ENCODE results near the gene ZNF394. TPM values are rescaled to one million over a fixed set of nuclear protein-coding genes. Genes with fewer than 3 reads are reported as not detected.

ZNF394 gene
- total RNA-seq, 1 experiment from 2014 or later: 20.0 TPM

DNA sequence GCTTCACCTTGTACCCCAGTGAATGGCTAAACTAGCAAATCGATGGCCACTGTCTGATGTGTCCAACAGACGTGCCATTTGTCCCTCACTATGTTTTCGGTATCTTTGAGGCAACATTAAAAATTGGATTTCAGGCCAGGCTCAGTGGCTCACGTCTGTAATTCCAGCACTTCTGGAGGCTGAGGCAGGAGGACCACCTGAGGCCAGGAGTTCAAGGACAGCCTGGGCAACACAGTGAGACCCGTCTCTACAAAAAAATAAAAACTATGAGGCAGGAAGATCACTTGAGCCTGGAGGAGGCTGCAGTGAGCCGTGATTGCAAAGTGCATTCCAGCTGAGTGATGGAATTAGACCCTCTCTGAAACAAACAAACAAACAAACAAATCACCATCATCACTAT, 43.8 kb upstream of the ZNF394 start:
- in situ Hi-C loops (cut with HindIII; ENCODE audit: low pct_unique_long_range_greater_than_20kb, low sequenced_read_pairs) (no loop called here), intact Hi-C loops (cut with micrococcal nuclease; ENCODE audit: unreplicated experiment) (no loop called here)
- no peak for TF ChIP-seq TCF7L2 (IDR thresholded peaks at IDR 0.05; ENCODE audit: low read depth, low read length)
- TF ChIP-seq, protein P1, sequence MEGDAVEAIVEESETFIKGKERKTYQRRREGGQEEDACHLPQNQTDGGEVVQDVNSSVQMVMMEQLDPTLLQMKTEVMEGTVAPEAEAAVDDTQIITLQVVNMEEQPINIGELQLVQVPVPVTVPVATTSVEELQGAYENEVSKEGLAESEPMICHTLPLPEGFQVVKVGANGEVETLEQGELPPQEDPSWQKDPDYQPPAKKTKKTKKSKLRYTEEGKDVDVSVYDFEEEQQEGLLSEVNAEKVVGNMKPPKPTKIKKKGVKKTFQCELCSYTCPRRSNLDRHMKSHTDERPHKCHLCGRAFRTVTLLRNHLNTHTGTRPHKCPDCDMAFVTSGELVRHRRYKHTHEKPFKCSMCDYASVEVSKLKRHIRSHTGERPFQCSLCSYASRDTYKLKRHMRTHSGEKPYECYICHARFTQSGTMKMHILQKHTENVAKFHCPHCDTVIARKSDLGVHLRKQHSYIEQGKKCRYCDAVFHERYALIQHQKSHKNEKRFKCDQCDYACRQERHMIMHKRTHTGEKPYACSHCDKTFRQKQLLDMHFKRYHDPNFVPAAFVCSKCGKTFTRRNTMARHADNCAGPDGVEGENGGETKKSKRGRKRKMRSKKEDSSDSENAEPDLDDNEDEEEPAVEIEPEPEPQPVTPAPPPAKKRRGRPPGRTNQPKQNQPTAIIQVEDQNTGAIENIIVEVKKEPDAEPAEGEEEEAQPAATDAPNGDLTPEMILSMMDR (IDR thresholded peaks at IDR 0.05): no peak
- TF ChIP-seq, protein P2, sequence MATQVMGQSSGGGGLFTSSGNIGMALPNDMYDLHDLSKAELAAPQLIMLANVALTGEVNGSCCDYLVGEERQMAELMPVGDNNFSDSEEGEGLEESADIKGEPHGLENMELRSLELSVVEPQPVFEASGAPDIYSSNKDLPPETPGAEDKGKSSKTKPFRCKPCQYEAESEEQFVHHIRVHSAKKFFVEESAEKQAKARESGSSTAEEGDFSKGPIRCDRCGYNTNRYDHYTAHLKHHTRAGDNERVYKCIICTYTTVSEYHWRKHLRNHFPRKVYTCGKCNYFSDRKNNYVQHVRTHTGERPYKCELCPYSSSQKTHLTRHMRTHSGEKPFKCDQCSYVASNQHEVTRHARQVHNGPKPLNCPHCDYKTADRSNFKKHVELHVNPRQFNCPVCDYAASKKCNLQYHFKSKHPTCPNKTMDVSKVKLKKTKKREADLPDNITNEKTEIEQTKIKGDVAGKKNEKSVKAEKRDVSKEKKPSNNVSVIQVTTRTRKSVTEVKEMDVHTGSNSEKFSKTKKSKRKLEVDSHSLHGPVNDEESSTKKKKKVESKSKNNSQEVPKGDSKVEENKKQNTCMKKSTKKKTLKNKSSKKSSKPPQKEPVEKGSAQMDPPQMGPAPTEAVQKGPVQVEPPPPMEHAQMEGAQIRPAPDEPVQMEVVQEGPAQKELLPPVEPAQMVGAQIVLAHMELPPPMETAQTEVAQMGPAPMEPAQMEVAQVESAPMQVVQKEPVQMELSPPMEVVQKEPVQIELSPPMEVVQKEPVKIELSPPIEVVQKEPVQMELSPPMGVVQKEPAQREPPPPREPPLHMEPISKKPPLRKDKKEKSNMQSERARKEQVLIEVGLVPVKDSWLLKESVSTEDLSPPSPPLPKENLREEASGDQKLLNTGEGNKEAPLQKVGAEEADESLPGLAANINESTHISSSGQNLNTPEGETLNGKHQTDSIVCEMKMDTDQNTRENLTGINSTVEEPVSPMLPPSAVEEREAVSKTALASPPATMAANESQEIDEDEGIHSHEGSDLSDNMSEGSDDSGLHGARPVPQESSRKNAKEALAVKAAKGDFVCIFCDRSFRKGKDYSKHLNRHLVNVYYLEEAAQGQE (IDR thresholded peaks at IDR 0.05; ENCODE audit: insufficient read depth in 1 of 2, low read depth in 2 of 2, low read length in 1 of 2): no peak
- no peak for TF ChIP-seq POLR2AphosphoS5 (IDR thresholded peaks at IDR 0.05; ENCODE audit: low read depth, low read length)
- no peak for TF ChIP-seq SIN3A (IDR thresholded peaks at IDR 0.05; ENCODE audit: borderline replicate concordance, insufficient read depth, low read depth, low read length)
- ChIA-PET CTCF (no interaction called here), POLR2A (no interaction called here)
- Histone ChIP-seq H3K27ac (ENCODE audit: low read length) (no peak overlapping the region), H3K9me3 (ENCODE audit: control insufficient read depth, insufficient read depth, low read depth, low read length) (peaks cover 21% of the 10 kb centered on the region; the same call in 1 of the 2 replicates), H3K4me3 (ENCODE audit: low read depth in 2 of 2, low read length in 2 of 2) (no peak overlapping the region), H3K4me1 (ENCODE audit: control insufficient read depth, insufficient read depth, low read length) (no peaks in the 10 kb centered on the region), H3K27me3 (ENCODE audit: control insufficient read depth, insufficient read depth, low read length) (no peaks in the 10 kb centered on the region), H3K36me3 (ENCODE audit: control insufficient read depth, insufficient read depth, low read length) (no peaks in the 10 kb centered on the region)
- no peak for ATAC-seq
- no TSS peak for BruUV-seq (replicated peaks)
- no peak for DNase-seq (ENCODE audit: low read depth, low spot score)

DNA sequence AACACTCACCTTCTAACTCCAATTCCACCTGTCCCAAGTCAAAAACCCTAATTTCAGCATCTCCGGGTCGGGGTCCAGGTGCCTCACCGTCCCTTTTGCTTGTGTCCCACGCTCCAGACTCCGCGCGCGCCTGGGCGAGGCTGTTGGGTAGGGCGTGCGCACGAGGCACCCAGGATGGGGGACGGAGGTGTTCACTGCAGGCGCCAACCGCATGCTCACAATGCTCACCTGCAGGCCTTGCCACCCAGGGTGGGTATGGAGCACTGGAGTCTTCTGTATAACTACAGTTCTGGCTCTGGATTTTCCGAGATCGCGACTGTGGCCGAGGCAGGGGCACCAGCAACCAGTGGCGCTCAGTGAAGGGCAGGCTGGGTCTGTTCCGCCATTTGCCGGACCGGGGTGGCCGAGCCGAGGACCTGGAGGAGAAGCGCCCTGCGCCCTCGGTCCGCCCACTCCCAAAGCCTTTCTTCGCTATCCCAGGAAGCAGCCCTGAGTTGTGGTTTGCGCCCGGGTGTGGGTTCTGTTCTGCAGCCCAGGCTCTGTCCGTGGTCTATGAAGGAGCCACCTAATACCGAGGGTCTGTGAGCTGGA, 43.1 kb upstream of the ZNF394 start:
- no peaks in the 10 kb centered on the region for H3K36me3 ChIP-seq (ENCODE audit: control insufficient read depth, insufficient read depth, low read length)
- DNase-seq (ENCODE audit: low read depth, low spot score) (no peak), ATAC-seq (no peak; the same call in 1 of the 2 replicates)
- TF ChIP-seq, protein P1 (IDR thresholded peaks at IDR 0.05): no peak
- TF ChIP-seq TCF7L2 (IDR thresholded peaks at IDR 0.05; ENCODE audit: low read depth, low read length): no peak
- no peak for TF ChIP-seq SIN3A (IDR thresholded peaks at IDR 0.05; ENCODE audit: borderline replicate concordance, insufficient read depth, low read depth, low read length)
- TF ChIP-seq, protein P2 (IDR thresholded peaks at IDR 0.05; ENCODE audit: insufficient read depth in 1 of 2, low read depth in 2 of 2, low read length in 1 of 2): no peak
- intact Hi-C loops (cut with micrococcal nuclease; ENCODE audit: unreplicated experiment): no loop called here
- peaks cover 20% of the 10 kb centered on the region; the same call in 1 of the 2 replicates for H3K9me3 ChIP-seq (ENCODE audit: control insufficient read depth, insufficient read depth, low read depth, low read length)
- no peak overlapping the region for H3K27ac ChIP-seq (ENCODE audit: low read length)
- no peaks in the 10 kb centered on the region for H3K27me3 ChIP-seq (ENCODE audit: control insufficient read depth, insufficient read depth, low read length)
- H3K4me1 ChIP-seq (ENCODE audit: control insufficient read depth, insufficient read depth, low read length): no peaks in the 10 kb centered on the region
- BruUV-seq (replicated peaks): no TSS peak
- ChIA-PET CTCF (no interaction called here), POLR2A (no interaction called here)
- no peak overlapping the region for H3K4me3 ChIP-seq (ENCODE audit: low read depth in 2 of 2, low read length in 2 of 2)
- in situ Hi-C loops (cut with HindIII; ENCODE audit: low pct_unique_long_range_greater_than_20kb, low sequenced_read_pairs): no loop called here

All from Panc1 (cell line).